ENCODE results near the gene SECISBP2. TPM values are rescaled to one million over a fixed set of nuclear protein-coding genes. Genes with fewer than 3 reads are reported as not detected.
"Not testable (repeated sequence)": the region's sequence is repeated elsewhere in the genome, so short reads cannot be mapped to it uniquely, and the experiment has no call there.

Gene SECISBP2
- total RNA-seq, 1 donor: 30.8 TPM

DNA sequence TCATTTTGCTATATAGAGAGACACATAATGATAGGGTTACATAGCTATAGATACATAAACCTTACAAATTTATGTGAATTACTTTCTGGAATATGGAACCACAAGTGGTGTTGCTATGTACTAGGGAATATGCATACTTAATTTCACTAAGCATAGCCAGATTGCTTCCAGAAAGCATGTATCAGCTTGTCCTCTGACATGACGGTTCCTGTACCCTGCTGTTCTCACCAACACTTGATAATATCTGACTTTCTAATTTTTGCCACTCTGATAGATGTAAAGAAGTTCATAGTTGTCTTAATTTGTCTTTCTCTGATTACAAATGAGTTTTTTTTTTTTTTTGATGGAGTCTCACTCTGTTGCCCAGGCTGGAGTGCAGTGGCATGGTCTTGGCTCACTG is 25.3 kb upstream of the SECISBP2 start:
- Histone ChIP-seq H3K9me3 (ENCODE audit: low read depth, low read length) (no peaks in the 10 kb centered on the region), H2AFZ (ENCODE audit: low read length) (no peak overlapping the region), H3K36me3 (ENCODE audit: insufficient read depth, low read length) (no peaks in the 10 kb centered on the region), H3K4me2 (ENCODE audit: insufficient read depth, low read length) (no peak overlapping the region), H3K27me3 (ENCODE audit: insufficient read depth, low read length) (no peaks in the 10 kb centered on the region), H3K27ac (ENCODE audit: low read depth, low read length) (no peak overlapping the region), H3K4me3 (ENCODE audit: insufficient read depth, low read length) (no peak overlapping the region), H3K79me2 (ENCODE audit: insufficient read depth, low read length) (no peaks in the 10 kb centered on the region), H3K4me1 (ENCODE audit: insufficient read depth, low read length) (no peaks in the 10 kb centered on the region), H4K20me1 (ENCODE audit: insufficient read depth, low read length) (no peaks in the 10 kb centered on the region)
- no peak for DNase-seq (ENCODE audit: insufficient read length, low spot score, missing footprints)
- TF ChIP-seq, protein P1, sequence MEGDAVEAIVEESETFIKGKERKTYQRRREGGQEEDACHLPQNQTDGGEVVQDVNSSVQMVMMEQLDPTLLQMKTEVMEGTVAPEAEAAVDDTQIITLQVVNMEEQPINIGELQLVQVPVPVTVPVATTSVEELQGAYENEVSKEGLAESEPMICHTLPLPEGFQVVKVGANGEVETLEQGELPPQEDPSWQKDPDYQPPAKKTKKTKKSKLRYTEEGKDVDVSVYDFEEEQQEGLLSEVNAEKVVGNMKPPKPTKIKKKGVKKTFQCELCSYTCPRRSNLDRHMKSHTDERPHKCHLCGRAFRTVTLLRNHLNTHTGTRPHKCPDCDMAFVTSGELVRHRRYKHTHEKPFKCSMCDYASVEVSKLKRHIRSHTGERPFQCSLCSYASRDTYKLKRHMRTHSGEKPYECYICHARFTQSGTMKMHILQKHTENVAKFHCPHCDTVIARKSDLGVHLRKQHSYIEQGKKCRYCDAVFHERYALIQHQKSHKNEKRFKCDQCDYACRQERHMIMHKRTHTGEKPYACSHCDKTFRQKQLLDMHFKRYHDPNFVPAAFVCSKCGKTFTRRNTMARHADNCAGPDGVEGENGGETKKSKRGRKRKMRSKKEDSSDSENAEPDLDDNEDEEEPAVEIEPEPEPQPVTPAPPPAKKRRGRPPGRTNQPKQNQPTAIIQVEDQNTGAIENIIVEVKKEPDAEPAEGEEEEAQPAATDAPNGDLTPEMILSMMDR (IDR thresholded peaks at IDR 0.05; ENCODE audit: extremely low read depth, low read depth, low read length): no peak

DNA sequence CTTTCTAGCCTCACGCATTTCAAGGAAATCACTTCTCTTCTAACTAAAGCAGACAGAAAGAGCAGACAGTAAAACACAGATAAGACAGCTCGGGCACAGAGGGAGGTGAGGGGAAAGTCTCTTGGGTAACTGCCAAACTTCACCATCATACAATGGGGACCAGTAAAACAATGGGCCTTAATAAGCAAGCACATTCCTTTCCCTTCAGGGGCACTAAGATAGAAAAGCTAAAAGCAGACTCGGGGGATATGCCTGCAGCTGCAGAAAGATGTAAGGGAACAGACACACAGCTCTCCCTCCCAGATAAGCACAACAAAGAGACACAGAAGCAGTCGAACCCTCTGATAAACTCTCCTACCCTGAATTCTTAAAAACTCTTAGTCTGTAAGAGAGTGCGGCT is 22.9 kb upstream of the SECISBP2 start:
- H3K79me2 ChIP-seq (ENCODE audit: insufficient read depth, low read length): no peaks in the 10 kb centered on the region
- no peak overlapping the region for H2AFZ ChIP-seq (ENCODE audit: low read length)
- TF ChIP-seq, protein P1 (IDR thresholded peaks at IDR 0.05; ENCODE audit: extremely low read depth, low read depth, low read length): no peak
- no peak overlapping the region for H3K4me3 ChIP-seq (ENCODE audit: insufficient read depth, low read length)
- H3K4me2 ChIP-seq (ENCODE audit: insufficient read depth, low read length): no peak overlapping the region
- no peaks in the 10 kb centered on the region for H3K9me3 ChIP-seq (ENCODE audit: low read depth, low read length)
- no peaks in the 10 kb centered on the region for H3K27me3 ChIP-seq (ENCODE audit: insufficient read depth, low read length)
- DNase-seq (ENCODE audit: insufficient read length, low spot score, missing footprints): no peak
- no peaks in the 10 kb centered on the region for H3K36me3 ChIP-seq (ENCODE audit: insufficient read depth, low read length)
- no peaks in the 10 kb centered on the region for H3K4me1 ChIP-seq (ENCODE audit: insufficient read depth, low read length)
- no peaks in the 10 kb centered on the region for H4K20me1 ChIP-seq (ENCODE audit: insufficient read depth, low read length)
- H3K27ac ChIP-seq (ENCODE audit: low read depth, low read length): no peak overlapping the region

DNA sequence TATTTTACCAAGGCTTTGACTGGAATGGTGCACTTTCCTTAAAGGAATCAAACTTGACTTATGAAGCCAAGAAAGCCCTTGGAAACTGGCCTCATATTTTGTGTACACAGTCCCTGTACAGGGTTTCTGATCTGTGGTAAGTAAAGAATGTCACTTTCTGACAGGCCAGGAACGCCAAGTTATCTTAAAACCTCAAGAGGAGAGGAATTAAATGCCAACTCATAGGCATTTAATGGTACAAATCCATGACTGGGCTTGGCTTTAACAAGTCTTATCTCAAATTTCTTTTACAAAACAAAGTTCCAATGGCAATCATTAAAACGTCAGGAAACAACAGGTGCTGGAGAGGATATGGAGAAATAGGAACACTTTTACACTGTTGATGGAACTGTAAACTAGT is 16.3 kb upstream of the SECISBP2 start:
- not testable (repeated sequence) for H4K20me1 ChIP-seq (ENCODE audit: insufficient read depth, low read length); H3K4me1 ChIP-seq (ENCODE audit: insufficient read depth, low read length); DNase-seq (ENCODE audit: insufficient read length, low spot score, missing footprints); H3K36me3 ChIP-seq (ENCODE audit: insufficient read depth, low read length); H3K27ac ChIP-seq (ENCODE audit: low read depth, low read length); H2AFZ ChIP-seq (ENCODE audit: low read length); H3K27me3 ChIP-seq (ENCODE audit: insufficient read depth, low read length); H3K4me2 ChIP-seq (ENCODE audit: insufficient read depth, low read length); H3K9me3 ChIP-seq (ENCODE audit: low read depth, low read length); H3K79me2 ChIP-seq (ENCODE audit: insufficient read depth, low read length); H3K4me3 ChIP-seq (ENCODE audit: insufficient read depth, low read length)

DNA sequence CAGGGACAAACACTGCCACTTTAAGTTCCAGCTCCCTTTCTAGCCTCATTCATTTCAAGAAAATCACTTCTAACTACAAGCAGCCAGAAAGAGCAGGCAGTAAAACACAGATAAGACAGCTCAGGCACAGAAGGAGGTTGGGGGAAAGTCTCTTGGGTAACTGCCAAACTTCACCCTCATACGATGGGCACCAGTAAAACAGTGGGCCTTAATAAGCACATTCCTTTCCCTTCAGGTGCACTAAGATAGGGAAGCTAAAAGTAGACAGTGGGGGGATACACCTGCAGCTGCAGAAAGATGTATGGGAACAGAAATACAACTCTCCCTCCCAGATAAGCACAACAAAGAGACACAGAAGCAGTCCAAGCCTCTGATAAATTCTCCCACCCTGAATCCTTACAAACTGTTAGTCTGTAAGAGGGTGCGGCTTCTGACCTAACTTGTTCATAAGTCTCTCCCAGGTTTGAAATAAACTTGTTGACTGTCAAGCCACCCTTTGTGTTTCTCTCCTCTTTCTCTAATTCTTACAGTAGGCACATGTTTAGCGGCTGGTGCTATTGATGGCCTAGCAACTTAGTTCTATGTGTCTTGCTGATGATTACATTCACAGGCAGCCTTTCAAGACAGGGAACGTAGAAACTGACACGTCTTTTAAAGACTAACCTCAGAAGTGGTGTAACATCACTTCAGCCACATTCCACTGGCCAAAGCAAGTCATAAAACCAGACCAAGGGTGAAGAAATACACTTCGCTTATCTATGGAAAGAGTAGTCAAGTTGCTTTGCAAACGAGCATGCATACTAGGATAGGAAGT is 14.1 kb upstream of the SECISBP2 start:
- TF ChIP-seq, protein P1 (IDR thresholded peaks at IDR 0.05; ENCODE audit: extremely low read depth, low read depth, low read length): no peak
- H3K9me3 ChIP-seq (ENCODE audit: low read depth, low read length): no peaks in the 10 kb centered on the region
- no peak overlapping the region for H3K27ac ChIP-seq (ENCODE audit: low read depth, low read length)
- H3K27me3 ChIP-seq (ENCODE audit: insufficient read depth, low read length): no peaks in the 10 kb centered on the region
- no peaks in the 10 kb centered on the region for H3K36me3 ChIP-seq (ENCODE audit: insufficient read depth, low read length)
- H2AFZ ChIP-seq (ENCODE audit: low read length): no peak overlapping the region
- no peaks in the 10 kb centered on the region for H3K79me2 ChIP-seq (ENCODE audit: insufficient read depth, low read length)
- DNase-seq (ENCODE audit: insufficient read length, low spot score, missing footprints): no peak
- peaks cover under 1% of the 10 kb centered on the region for H3K4me1 ChIP-seq (ENCODE audit: insufficient read depth, low read length)
- H3K4me2 ChIP-seq (ENCODE audit: insufficient read depth, low read length): no peak overlapping the region
- no peaks in the 10 kb centered on the region for H4K20me1 ChIP-seq (ENCODE audit: insufficient read depth, low read length)
- no peak overlapping the region for H3K4me3 ChIP-seq (ENCODE audit: insufficient read depth, low read length)
